Fibroblast of mammary gland (primary cell): ENCODE results near the gene DACT1.

Source experiments
- DNase-seq: peaks from one replicate; pipeline ENCODE4 v3.0.0-alpha.2; 2010; ENCODE audit warnings: low read depth
- H3K4me3 ChIP-seq: 2 replicates; pipeline ENCODE4 v1.5.1; 2011; ENCODE audit warnings: low read depth, mild to moderate bottlenecking, low read length, moderate library complexity; ENCODE audit not compliant: control insufficient read depth
- TF ChIP-seq, protein P1 (sequence below): conservative IDR thresholded peaks from 2 replicates; pipeline ENCODE4 v1.5.1; 2011; ENCODE audit warnings: low read depth, low read length, inconsistent platforms; ENCODE audit not compliant: control insufficient read depth, insufficient read depth

The DACT1 gene

DNA sequence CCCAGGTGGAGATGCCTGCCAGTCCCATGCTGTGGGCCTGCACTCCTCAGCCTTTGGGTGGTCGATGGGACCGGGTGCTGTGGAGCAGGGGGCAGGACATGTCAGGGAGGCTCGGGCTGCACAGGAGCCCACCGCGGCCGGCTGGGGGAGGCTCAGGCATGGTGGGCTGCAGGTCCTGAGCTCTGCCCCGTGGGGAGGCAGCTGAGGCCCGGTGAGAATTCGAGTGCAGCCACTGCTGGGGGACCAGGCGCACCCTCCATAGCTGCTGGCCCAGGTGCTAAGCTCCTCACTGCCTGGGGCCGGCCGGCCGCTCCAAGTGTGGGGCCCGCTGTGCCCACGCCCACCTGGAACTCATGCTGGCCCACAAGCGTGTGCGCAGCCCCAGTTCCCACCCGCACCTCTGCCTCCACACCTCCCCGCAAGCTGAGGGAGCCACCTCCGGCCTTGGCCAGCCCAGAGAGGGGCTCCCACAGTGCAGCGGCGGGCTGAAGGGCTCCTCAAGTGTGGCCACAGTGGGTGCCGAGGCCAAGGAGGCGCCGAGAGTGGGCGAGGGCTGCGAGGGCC, 49.6 kb downstream of the DACT1 start:
- no peak overlapping the region for H3K4me3 ChIP-seq
- no peak for DNase-seq
- TF ChIP-seq, protein P1, sequence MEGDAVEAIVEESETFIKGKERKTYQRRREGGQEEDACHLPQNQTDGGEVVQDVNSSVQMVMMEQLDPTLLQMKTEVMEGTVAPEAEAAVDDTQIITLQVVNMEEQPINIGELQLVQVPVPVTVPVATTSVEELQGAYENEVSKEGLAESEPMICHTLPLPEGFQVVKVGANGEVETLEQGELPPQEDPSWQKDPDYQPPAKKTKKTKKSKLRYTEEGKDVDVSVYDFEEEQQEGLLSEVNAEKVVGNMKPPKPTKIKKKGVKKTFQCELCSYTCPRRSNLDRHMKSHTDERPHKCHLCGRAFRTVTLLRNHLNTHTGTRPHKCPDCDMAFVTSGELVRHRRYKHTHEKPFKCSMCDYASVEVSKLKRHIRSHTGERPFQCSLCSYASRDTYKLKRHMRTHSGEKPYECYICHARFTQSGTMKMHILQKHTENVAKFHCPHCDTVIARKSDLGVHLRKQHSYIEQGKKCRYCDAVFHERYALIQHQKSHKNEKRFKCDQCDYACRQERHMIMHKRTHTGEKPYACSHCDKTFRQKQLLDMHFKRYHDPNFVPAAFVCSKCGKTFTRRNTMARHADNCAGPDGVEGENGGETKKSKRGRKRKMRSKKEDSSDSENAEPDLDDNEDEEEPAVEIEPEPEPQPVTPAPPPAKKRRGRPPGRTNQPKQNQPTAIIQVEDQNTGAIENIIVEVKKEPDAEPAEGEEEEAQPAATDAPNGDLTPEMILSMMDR, result no peak

DNA sequence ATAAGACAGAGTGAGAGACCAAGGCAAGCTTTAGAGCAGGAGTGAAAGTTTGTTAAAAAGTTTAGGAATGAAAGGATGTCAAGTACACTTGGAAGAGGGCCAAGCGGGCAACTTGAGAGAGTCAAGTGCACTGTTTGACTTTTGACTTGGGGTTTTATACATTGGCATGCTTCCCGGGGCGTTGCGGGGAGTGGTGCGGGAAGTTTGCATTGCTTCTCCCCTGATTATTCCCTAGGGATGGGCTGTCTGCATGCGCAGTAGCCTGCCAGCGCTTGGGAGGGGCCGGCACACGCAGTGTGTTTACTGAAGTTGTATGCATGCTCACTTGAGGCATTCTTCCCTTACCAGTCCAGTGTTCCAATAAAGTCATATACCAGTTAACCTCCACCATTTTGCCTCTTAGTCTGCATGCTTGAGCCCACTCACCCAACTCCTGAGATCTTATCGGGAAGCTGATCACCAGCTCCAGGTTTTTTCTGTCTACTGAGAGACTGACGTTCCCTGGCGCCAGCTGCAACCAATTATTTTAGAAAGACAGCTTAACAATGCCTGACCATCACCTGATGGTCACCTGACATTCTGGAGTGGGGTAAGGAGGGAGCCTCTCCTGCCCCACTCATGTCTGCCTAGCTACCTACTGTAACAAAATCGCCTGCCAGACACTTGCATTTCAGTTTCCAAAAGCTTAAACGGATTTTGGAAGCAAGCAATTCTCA, 53.2 kb downstream of the DACT1 start:
- TF ChIP-seq, protein P1, result no peak
- no peak for DNase-seq
- no peak overlapping the region for H3K4me3 ChIP-seq

DNA sequence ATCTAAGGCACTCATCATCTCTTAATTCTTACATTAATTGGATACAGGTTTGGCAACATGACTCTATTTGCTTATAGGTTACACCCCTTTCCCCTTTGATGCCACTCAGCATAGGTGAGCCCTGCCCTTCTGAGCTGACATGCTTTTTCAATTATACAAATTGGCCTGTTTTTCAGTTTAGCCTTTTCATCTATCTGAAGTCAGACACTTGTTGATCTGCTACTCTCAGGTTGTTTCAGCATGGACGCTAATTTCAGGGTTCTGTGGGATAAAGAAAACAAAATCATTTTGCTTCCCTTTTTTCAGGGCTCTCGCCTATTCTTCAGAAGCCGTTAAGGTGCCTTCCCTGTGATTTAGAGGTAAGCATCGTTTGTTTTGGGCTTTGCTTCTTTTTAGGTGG, 55.3 kb downstream of the DACT1 start:
- DNase-seq, result no peak
- TF ChIP-seq, protein P1, result no peak
- H3K4me3 ChIP-seq, result no peak overlapping the region

DNA sequence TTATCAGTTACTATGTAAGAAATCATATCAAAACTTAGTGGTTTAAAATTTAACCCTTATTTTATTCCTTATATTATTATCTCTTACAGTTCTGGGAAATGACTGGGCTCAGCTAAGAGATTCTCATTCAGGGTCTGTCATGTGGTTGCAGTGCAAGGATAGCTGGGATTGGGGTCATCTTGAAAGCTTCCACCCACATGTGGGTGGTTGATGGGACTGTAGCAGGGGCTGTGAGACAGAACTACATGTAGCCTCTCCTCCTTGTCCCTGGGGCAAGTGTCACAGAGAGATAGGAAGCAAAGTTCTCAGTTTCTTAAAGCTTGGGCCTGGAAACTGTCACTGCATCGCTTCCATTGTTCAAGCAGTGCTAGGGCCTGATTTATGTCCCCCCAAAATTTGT, 57.8 kb downstream of the DACT1 start:
- no peak for DNase-seq
- TF ChIP-seq, protein P1, result no peak
- no peak overlapping the region for H3K4me3 ChIP-seq

DNA sequence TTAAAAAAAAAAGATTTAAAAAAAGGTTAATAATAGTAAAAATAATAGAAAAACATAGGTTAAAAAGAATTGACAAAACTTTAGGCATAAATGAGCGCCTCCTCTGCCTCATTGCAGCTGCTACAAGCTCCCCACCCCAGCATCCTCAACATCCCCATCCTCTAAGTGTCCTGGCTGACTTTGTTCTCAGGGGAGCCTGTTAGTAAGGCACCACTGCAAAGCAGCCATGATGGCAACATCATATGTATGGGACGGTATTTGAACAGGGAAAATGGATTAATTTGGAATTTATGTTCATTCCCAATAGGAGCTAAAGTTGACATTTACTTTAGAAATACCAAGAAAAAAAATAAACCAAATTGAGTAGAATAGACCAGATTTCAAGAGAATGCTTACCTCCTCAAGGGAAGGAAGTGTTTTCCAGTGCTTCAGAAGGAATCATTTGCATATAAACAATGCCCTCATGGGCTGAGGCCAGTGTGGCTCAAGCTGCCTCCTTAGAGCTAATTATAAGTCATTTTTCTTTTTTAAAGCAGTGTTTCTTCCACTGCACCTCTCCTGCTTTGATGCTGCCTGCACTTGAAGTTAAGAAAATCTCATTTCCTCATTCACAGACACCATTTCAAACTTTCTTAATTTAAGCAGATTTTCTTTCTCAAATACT, 59.6 kb downstream of the DACT1 start:
- TF ChIP-seq, protein P1, result no peak
- no peak overlapping the region for H3K4me3 ChIP-seq
- no peak for DNase-seq
